Activated CD4-positive, alpha-beta T cell treated with anti-CD3 and anti-CD28 coated beads, Interleukin-2, amount 10 ng/mL, durations not matched to agents 24 days and 14 days (primary cell): Measurements from ENCODE around the gene ARHGAP22. TPM values are rescaled to one million over a fixed set of nuclear protein-coding genes. Genes with fewer than 3 reads are reported as not detected.

Source experiments
- DNase-seq: peaks from one replicate; pipeline ENCODE4 v3.0.0; 2022
- H3K27ac Mint-ChIP-seq: one replicate; pipeline ENCODE4 v1.8.0; 2022; ENCODE audit warnings: mild to moderate bottlenecking, mixed read lengths
- H3K27me3 Mint-ChIP-seq: one replicate; pipeline ENCODE4 v1.8.0; 2022; ENCODE audit warnings: mixed read lengths
- H3K36me3 Mint-ChIP-seq: one replicate; pipeline ENCODE4 v1.8.0; 2022; ENCODE audit warnings: low read depth, mild to moderate bottlenecking, mixed read lengths
- H3K4me1 Mint-ChIP-seq: one replicate; pipeline ENCODE4 v1.8.0; 2021; ENCODE audit warnings: mixed read lengths
- H3K4me3 Mint-ChIP-seq: one replicate; pipeline ENCODE4 v1.8.0; 2022; ENCODE audit warnings: mild to moderate bottlenecking, moderate library complexity, mixed read lengths
- H3K9me3 Mint-ChIP-seq: one replicate; pipeline ENCODE4 v1.8.0; 2021; ENCODE audit warnings: mixed read lengths
- intact Hi-C: fragments of 100-400 bp; cut with micrococcal nuclease; formaldehyde crosslinking; loops from one replicate; pipeline ENCODE4 v1.15.1; 2023
- total RNA-seq: library from RNA; stranded (reverse); gene quantifications from 2 replicates; pipeline ENCODE4 v1.2.3, GENCODE V29; 2022

ARHGAP22 gene
- total RNA-seq, 1 donor from 2014 or later, result not detected

DNA sequence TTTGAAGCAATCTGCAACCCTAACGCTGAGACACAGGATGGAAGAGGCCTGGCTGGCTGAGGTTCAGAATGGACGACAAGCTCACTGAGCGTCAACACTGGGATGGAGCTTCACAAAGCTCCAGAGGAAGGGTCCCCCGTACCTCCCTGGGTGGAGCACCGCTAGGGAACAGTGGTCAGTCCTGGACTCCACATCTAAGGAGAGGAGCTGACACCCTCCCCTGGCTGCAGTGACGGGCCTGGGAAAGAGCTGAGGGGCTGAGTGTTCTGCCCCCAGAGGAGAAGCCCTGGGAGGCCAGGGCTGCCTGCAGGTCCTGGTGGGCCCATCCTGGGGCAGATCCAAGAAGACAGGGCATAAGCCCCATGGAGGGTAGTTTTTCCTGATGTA lies 146.2 kb downstream of the ARHGAP22 start:
- Mint-ChIP-seq H3K9me3 (no peaks in the 10 kb centered on the region), H3K27me3 (peaks cover 1% of the 10 kb centered on the region), H3K4me1 (no peaks in the 10 kb centered on the region), H3K4me3 (no peak overlapping the region), H3K36me3 (no peaks in the 10 kb centered on the region), H3K27ac (no peak overlapping the region)
- DNase-seq, result no peak
- intact Hi-C loops, result no loop called here

GRCh38 chr10:48457949-48458661 lies 146.8 kb downstream of the ARHGAP22 start:
- H3K27me3 Mint-ChIP-seq, result peaks cover 1% of the 10 kb centered on the region
- DNase-seq, result no peak
- no peaks in the 10 kb centered on the region for H3K4me1 Mint-ChIP-seq
- no peaks in the 10 kb centered on the region for H3K9me3 Mint-ChIP-seq
- no peak overlapping the region for H3K27ac Mint-ChIP-seq
- intact Hi-C loops, result no loop called here
- no peak overlapping the region for H3K4me3 Mint-ChIP-seq
- no peaks in the 10 kb centered on the region for H3K36me3 Mint-ChIP-seq

DNA sequence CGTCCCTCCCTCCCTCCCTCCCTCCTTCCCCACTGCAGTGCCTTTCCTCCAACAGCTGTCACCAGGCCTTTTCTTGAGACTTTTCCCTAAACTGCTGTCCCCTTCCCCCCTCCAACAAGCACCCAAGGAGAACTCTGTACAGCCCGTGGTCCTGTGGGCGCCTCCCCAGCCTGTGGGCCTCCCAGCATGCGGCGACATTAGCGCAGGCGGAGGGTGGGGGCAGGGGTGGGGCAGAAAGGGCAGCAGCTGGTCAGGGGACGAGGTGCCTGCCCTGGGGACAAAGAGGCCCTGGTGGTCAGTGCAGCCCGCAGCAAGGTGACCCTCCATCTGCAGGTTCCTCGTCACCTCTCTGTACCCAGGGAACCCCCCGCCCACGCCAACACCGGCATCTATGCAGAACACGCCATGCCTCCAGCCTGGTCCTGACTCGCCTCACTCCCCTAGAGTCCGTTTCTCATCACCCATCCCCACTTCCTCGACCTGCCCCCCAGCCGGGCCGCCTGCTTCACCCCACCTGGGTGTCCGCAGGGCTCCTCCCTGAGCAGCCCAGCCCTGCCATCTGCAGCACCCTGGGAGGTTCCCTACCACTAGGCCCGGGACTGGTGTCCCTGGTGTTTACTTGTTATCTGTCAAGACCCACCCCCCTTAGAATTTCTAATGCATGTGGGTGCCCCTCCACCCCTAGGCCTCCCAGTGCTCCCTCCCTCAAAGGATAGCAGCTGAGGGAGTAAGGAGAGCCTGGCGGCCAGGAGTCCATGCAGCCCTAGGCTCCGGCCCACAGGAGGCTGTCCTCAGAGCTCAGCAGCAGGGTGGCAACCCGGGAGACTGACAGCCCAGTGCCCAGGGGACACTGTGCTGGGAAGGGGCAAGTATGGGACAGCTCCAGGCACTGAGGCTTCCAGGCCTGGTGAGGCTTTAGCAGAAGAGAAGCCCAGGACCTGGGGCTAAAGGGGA lies 147.8 kb downstream of the ARHGAP22 start:
- Mint-ChIP-seq H3K27me3 (peaks cover 1% of the 10 kb centered on the region), H3K36me3 (no peaks in the 10 kb centered on the region), H3K27ac (no peak overlapping the region), H3K9me3 (no peaks in the 10 kb centered on the region), H3K4me1 (no peaks in the 10 kb centered on the region), H3K4me3 (no peak overlapping the region)
- intact Hi-C loops, result no loop called here
- no peak for DNase-seq

GRCh38 chr10:48456361-48456804 lies 148.5 kb downstream of the ARHGAP22 start:
- H3K27ac Mint-ChIP-seq, result no peak overlapping the region
- H3K4me1 Mint-ChIP-seq, result no peaks in the 10 kb centered on the region
- H3K4me3 Mint-ChIP-seq, result no peak overlapping the region
- no peaks in the 10 kb centered on the region for H3K36me3 Mint-ChIP-seq
- H3K27me3 Mint-ChIP-seq, result peaks cover 1% of the 10 kb centered on the region
- no peaks in the 10 kb centered on the region for H3K9me3 Mint-ChIP-seq
- DNase-seq, result no peak
- intact Hi-C loops, result no loop called here

GRCh38 chr10:48455392-48456151 lies 149.3 kb downstream of the ARHGAP22 start:
- intact Hi-C loops, result no loop called here
- Mint-ChIP-seq H3K27ac (no peak overlapping the region), H3K4me1 (no peaks in the 10 kb centered on the region), H3K36me3 (no peaks in the 10 kb centered on the region), H3K9me3 (no peaks in the 10 kb centered on the region), H3K4me3 (no peak overlapping the region), H3K27me3 (peaks cover 1% of the 10 kb centered on the region)
- DNase-seq, result no peak

GRCh38 chr10:48455055-48455391 lies 149.8 kb downstream of the ARHGAP22 start:
- intact Hi-C loops, result no loop called here
- Mint-ChIP-seq H3K4me3 (no peak overlapping the region), H3K27ac (no peak overlapping the region), H3K36me3 (no peaks in the 10 kb centered on the region), H3K27me3 (no peaks in the 10 kb centered on the region), H3K9me3 (no peaks in the 10 kb centered on the region), H3K4me1 (no peaks in the 10 kb centered on the region)
- no peak for DNase-seq

DNA sequence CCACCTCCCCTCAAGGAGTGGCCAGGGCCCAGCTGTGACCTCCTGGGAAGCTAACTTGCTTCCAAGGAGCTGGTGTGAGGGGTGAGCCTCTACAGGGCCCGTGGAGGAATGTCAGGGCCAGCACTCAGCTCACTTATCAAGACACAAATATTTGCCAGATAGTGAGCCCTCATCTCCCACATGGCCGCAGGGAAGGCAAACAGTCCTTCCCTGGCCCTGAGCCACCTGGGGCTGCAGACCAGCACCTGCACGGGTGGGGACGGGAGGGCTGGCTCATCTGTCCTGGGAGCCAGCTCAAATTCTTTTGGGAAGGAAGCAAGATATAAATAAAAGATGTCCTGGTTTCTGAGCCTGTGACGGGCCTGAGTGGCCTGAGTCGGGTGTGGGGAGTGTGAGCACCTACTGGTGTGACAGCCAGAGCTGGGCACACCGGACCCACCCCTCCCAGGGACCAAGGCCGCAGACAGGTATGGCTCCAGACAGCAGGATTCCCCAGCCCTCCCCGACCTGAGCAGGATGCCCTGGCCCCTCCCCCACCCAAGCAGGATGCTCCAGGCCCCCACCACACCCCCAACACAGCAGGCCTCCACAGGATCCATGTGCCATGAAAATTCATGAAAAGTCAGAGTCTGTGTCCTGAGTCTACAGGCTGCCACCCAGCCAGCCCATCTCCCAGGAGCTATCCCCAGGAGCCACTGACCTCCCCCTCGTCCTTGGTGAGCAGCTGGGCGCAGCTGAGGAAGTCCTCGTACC lies 150.4 kb downstream of the ARHGAP22 start:
- Mint-ChIP-seq H3K36me3 (no peaks in the 10 kb centered on the region), H3K27me3 (no peaks in the 10 kb centered on the region), H3K4me1 (no peaks in the 10 kb centered on the region), H3K9me3 (no peaks in the 10 kb centered on the region), H3K4me3 (no peak overlapping the region), H3K27ac (no peak overlapping the region)
- intact Hi-C loops, result no loop called here
- no peak for DNase-seq

- no peaks in the 10 kb centered on the region for H3K4me1 Mint-ChIP-seq
- intact Hi-C loops, result no loop called here
- H3K27ac Mint-ChIP-seq, result no peak overlapping the region
- H3K36me3 Mint-ChIP-seq, result no peaks in the 10 kb centered on the region
- DNase-seq, result no peak
- no peaks in the 10 kb centered on the region for H3K9me3 Mint-ChIP-seq
- H3K27me3 Mint-ChIP-seq, result no peaks in the 10 kb centered on the region
- no peak overlapping the region for H3K4me3 Mint-ChIP-seq
Observed at GRCh38 chr10:48453451-48454301, 151.2 kb downstream of the ARHGAP22 start.

DNA sequence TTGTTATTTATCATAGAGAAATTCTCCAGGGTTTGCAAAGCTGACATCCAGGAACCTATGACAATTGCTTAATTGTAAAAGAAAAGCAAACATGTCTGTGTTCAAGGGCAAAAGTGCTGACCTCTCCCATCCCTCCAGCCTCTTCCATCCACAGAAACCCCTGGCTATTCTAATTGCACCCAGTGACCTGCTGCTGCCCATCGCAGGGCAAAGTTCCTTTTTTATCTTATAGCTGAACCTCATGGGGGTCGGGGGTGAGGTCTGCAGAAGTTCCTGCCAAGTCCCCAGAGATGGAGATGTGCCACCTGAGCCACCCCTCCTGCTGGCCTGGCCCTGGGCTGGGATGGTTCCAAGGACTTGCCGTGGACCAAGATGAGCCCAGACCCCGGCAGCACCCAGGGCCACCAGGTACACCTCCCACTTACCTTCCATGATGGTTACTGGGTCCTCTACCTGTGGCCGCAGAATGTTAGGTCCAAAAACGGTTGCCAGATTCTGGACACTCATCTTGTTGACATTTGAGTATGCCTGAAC lies 151.9 kb downstream of the ARHGAP22 start:
- DNase-seq, result no peak
- H3K27ac Mint-ChIP-seq, result no peak overlapping the region
- intact Hi-C loops, result no loop called here
- H3K4me3 Mint-ChIP-seq, result no peak overlapping the region
- H3K9me3 Mint-ChIP-seq, result no peaks in the 10 kb centered on the region
- no peaks in the 10 kb centered on the region for H3K4me1 Mint-ChIP-seq
- no peaks in the 10 kb centered on the region for H3K27me3 Mint-ChIP-seq
- H3K36me3 Mint-ChIP-seq, result no peaks in the 10 kb centered on the region

DNA sequence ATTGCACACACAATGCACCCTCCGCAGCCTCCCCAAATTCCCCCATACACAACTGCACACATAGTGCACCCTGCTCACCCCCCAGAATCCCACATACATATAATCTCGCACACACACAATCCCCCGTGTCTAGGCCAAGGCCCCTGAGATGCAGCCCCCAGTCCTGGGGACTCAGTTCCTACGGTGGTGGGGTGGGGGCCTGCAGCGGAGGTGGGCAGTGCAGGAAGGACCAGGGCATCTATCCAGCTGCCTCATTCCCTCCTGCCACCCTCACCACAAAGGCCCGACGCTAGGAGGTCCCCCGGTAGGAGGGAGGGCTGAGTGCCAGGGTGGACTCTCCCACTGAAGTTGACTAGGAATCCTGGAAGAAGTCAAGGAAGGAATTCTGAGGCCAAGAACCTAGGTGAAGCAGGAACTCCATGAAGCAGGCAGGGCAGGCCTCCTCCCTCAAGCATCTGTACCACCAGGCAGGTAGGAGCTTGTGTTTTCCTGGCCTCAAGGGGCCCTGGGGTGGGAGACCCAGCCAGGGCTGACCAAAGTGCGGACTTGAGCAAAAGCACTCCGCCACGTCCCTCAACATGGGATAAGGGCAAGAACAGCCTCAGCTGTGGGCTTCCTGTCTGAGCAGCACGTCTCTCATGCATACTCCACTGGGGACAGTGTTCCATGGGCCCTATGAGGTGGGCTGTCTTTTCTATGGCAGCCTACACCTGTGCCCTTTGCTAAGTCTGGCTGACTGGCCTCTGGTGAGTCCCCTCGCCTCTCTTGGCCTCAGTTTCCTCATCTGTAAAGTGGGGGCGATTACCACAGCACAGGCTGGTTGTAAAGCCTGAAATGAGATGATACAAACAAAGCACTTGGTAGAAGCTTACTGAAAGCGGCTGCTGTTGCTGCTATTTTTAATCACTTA lies 152.6 kb downstream of the ARHGAP22 start:
- Mint-ChIP-seq H3K9me3 (no peaks in the 10 kb centered on the region), H3K4me3 (no peak overlapping the region), H3K36me3 (no peaks in the 10 kb centered on the region), H3K4me1 (no peaks in the 10 kb centered on the region), H3K27me3 (no peaks in the 10 kb centered on the region), H3K27ac (no peak overlapping the region)
- intact Hi-C loops, result no loop called here
- DNase-seq, result no peak

DNA sequence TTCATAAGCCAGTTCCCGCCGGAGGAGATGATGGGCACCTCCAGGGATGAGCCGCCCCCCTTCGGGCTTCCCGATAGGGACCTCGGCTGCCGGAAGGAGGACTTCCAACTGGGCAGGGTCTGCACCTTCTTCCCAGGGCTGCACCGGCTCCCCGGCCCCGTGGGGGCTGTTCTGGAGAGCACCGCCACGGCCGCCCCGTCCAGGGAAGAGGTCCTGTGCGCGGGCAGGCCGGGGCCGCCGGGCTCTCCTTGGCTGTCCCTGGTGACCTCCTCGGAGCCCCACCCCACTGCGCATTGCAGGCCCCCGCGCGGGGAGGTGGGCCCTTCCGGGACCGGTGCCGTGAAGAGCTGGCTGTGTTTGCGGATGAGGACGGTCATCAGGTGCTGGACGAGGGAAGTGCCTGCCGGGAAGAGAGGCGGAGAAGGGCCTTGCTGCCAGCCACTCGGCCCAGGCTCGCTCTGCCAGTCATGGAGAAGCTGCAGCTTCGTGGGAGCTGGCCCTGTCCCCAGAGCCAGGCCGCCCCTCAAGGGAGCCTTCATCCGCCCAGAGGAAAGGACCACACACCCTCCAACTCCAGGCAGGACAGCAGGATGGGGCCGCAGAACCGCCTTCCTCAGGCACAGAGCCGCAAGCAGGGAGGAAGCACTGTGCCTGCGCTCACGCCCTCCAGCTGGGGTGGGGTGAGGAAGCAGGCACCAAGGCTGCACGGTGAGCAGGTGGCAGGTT lies 154.0 kb downstream of the ARHGAP22 start:
- H3K27me3 Mint-ChIP-seq, result no peaks in the 10 kb centered on the region
- no peaks in the 10 kb centered on the region for H3K9me3 Mint-ChIP-seq
- H3K4me1 Mint-ChIP-seq, result no peaks in the 10 kb centered on the region
- H3K4me3 Mint-ChIP-seq, result no peak overlapping the region
- no peak for DNase-seq
- H3K36me3 Mint-ChIP-seq, result no peaks in the 10 kb centered on the region
- intact Hi-C loops, result no loop called here
- no peak overlapping the region for H3K27ac Mint-ChIP-seq
